Heart left ventricle (tissue), 16 donors: ENCODE measurements around the gene EPB41L2. TPM values are rescaled to one million over a fixed set of nuclear protein-coding genes. Genes with fewer than 3 reads are reported as not detected.

Source experiments
- ATAC-seq, 4 donors: fragments of 200-7000 bp; cut with Tn5 transposase; one replicate each; pipeline ENCODE4 v1.9.1; 2020 to 2022; ENCODE audit warnings: moderate library complexity in 4 of 4, mild to moderate bottlenecking in 3 of 4, moderate number of reproducible peaks in 1 of 4
- DNase-seq, 5 donors: peaks; one replicate each; pipeline ENCODE4 v3.0.0-alpha.2; 2020
- H3K27ac ChIP-seq, 12 donors: fragments of 200-600 bp; sonication (generic) in 4 of 12; one replicate each; pipeline versions ENCODE4 v1.5.0 to v1.8.0; 2016 to 2022; ENCODE audit warnings: mild to moderate bottlenecking in 2 of 12
- H3K27me3 ChIP-seq, 9 donors: fragments of 200-600 bp; sonication (generic) in 2 of 9; one replicate each; pipeline versions ENCODE4 v1.5.1 to v1.8.0; 2016 to 2022; ENCODE audit warnings: mild to moderate bottlenecking in 3 of 9
- H3K36me3 ChIP-seq, 9 donors: fragments of 200-600 bp; sonication (generic) in 2 of 9; one replicate each; pipeline versions ENCODE4 v1.5.0 to v1.8.0; 2018 to 2022; ENCODE audit warnings: mild to moderate bottlenecking in 2 of 9
- H3K4me1 ChIP-seq, 12 donors: fragments of 200-600 bp; sonication (generic) in 4 of 12; one replicate each; pipeline versions ENCODE4 v1.5.0 to v1.8.0; 2016 to 2022; ENCODE audit warnings: mild to moderate bottlenecking in 3 of 12
- H3K4me3 ChIP-seq, 12 donors: fragments of 200-600 bp; sonication (generic) in 4 of 12; one replicate each; pipeline versions ENCODE4 v1.5.0 to v1.8.0; 2017 to 2022; ENCODE audit warnings: mild to moderate bottlenecking in 9 of 12, moderate library complexity in 4 of 12
- H3K9me3 ChIP-seq, 12 donors: fragments of 200-600 bp; sonication (generic) in 4 of 12; one replicate each; pipeline versions ENCODE4 v1.5.0 to v1.8.0; 2016 to 2022; ENCODE audit warnings: mild to moderate bottlenecking in 1 of 12
- POLR2A ChIP-seq, 2 donors: fragments of 450-650 bp; IDR thresholded peaks; one replicate each; pipeline ENCODE4 v1.6.1; 2017; ENCODE audit warnings: antibody characterized with exemption in 2 of 2, mild to moderate bottlenecking in 2 of 2, moderate library complexity in 2 of 2
- WGBS, 4 donors: extraction: QIAGEN DNeasy Blood & Tissue Kit in 2 of 4; methylation state at CpG; one replicate each; pipeline versions ENCODE4 v1.1.5 to v1.1.7; 2013 to 2018; 5-methylcytosine and 5-hydroxymethylcytosine counted together
- intact Hi-C, 10 donors: fragments of 100-400 bp; cut with DNase I; formaldehyde crosslinking; loops; one replicate each; pipeline versions ENCODE4 v1.11.1 to v1.14.2; 2022
- polyA plus RNA-seq, 2 donors: library from polyadenylated mRNA; stranded (reverse); fragments of 200-250 nt; gene quantifications; one replicate each; pipeline ENCODE4 v1.2.3, GENCODE V29; 2013
- total RNA-seq, 9 donors: library from RNA; depleted of rRNA in 2 of 9; stranded (reverse); fragments of >200 nt in 2 of 9; fragmentation: NEBNext Ultra II Directional in 3 of 9; extraction: Animal tissue kit (Norgen Biotek cat#: 25700) in 3 of 9; gene quantifications; one replicate each; pipeline versions ENCODE4 v1.1.0 to v1.2.4, GENCODE V29; 2016 to 2023
- TF ChIP-seq, protein P1 (sequence below), 12 donors: fragments of 200-600 bp; sonication (generic) in 4 of 12; IDR thresholded peaks; one replicate each; pipeline versions ENCODE4 v1.5.0 to v1.8.0; 2018 to 2022; ENCODE audit warnings: antibody characterized with exemption in 12 of 12, mild to moderate bottlenecking in 5 of 12
- donor health status: ischemic (EF 13 %, LVEDD 7.1; RV severe dilation, severe dysfunction).
- donor health status: healthy with polysubstance abuse.
- donor health status: DM: no; HTN: yes; CAD: no.
- donor health status: DM: no; HTN: no; CAD: no.
- donor health status: ischemic (EF 25% LVEDD 6.9; RV normal size, moderate dysfunction).
- donor health status: ischemic (EF 25% LVEDD 5.7; RV mildly dilated, moderate dysfunction).
- donor health status: healthy.
- donor health status: DM: yes; HTN: yes; CAD: no.
- donor health status: ischemic (EF 35%, LVEDD 5.7; RV mildly dilated, moderate dysfunction).
- donor health status: nonischemic (EF 11% LVEDD 7.7; RV severe dilation, severe dysfunction).
- donor health status: DM: yes; HTN: yes; CAD: no.
- donor health status: PGD.
- donor health status: ischemic (EF 29% LVEDD 5.4; RV normal size, mild dysfunction).
- donor health status: nonischemic (EF 23%, LVEDD 6.1; RV moderate dilation, normal function).

EPB41L2 gene
- total and polyA plus RNA-seq, 11 donors: 21.3 to 115 (median 51.9) TPM

DNA sequence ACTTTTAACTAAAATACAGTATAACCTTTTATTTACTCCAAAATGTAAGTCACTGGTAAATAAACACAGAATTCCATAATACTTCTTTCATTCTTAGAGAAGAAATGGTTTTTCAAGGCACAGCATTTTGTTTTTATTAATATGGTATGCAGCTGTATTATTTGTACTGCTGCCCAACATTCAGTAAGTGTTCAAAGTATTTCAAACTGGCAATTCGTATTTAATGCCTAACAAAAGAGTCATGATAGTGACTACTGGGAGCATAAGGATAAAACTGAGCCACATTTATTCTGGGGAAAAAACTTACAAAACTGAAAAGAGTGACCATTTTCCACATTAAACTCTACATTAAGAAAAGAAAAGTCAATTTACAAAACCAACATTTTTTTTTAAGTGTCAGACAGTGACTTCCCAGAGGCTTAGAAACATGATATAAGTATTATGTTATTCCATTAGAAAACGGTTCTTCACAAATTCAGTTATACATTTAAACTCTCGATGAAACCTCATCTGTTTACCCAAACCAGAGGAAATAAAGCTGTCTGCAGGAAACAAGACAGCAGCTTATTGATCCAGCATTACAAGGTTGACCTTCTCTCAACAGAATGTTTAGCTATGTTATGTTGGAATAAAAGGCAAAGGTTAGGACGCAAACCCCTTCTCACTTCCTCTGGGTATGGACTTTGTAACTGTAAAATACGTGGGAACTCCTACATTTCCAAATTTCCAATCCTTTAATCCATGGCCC lies 24.3 kb downstream of the EPB41L2 start:
- H3K9me3 ChIP-seq: no peaks in the 10 kb centered on the region
- H3K4me3 ChIP-seq: no peak overlapping the region
- H3K27me3 ChIP-seq: no peaks in the 10 kb centered on the region
- no peaks in the 10 kb centered on the region for H3K36me3 ChIP-seq
- H3K27ac ChIP-seq: peak overlapping the region in 4 of 12 donors; percentile 8 to 43 (median 26)
- ATAC-seq (no peak), DNase-seq (no peak)
- H3K4me1 ChIP-seq: peaks cover 0 to 36% (median 5%) of the 10 kb centered on the region in 12 donors
- intact Hi-C loops: no loop called here
- WGBS, 4 donors: 55 to 72% (median 62%) methylated on average over 5 of the region's 5 CpGs
- TF ChIP-seq POLR2A (IDR thresholded peaks at IDR 0.05): no peak
- TF ChIP-seq, protein P1, sequence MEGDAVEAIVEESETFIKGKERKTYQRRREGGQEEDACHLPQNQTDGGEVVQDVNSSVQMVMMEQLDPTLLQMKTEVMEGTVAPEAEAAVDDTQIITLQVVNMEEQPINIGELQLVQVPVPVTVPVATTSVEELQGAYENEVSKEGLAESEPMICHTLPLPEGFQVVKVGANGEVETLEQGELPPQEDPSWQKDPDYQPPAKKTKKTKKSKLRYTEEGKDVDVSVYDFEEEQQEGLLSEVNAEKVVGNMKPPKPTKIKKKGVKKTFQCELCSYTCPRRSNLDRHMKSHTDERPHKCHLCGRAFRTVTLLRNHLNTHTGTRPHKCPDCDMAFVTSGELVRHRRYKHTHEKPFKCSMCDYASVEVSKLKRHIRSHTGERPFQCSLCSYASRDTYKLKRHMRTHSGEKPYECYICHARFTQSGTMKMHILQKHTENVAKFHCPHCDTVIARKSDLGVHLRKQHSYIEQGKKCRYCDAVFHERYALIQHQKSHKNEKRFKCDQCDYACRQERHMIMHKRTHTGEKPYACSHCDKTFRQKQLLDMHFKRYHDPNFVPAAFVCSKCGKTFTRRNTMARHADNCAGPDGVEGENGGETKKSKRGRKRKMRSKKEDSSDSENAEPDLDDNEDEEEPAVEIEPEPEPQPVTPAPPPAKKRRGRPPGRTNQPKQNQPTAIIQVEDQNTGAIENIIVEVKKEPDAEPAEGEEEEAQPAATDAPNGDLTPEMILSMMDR (IDR thresholded peaks at IDR 0.05): no peak

DNA sequence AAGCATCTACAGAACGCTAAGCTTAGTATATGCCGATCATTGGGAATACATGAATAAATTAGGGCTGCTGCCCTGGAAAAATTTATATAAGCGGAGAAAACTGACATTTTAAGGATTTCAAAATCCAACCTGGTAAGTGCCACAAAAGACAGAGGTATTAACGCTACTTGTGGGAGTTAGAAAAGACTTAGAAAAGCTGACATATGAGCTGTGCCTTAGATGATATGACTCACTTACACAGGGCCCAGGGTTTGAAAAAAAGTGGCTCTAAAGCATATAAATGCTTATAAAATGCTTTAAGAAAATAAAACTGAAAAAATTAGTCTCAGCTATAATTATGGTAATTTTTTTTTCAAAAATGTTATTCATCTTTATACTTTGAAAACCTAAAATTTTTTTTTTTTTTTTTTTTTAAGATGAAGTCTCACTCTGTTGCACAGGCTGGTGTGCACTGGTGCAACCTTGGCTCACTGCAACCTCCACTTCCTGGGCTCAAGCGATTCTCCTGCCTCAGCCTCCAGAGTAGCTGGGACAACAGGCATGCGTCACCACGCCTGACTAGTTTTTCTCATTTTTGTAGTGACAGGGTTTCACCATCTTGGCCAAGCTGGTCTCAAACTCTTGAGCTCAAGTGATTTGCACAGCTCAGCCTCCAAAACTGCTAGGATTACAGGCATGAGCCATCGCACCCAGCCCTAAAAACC lies 25.7 kb downstream of the EPB41L2 start:
- Histone ChIP-seq H3K27me3 (no peaks in the 10 kb centered on the region), H3K4me1 (peaks cover 0 to 36% (median 5%) of the 10 kb centered on the region in 12 donors), H3K9me3 (no peaks in the 10 kb centered on the region), H3K4me3 (no peak overlapping the region), H3K36me3 (no peaks in the 10 kb centered on the region), H3K27ac (no peak overlapping the region)
- TF ChIP-seq, protein P1 (IDR thresholded peaks at IDR 0.05): no peak
- TF ChIP-seq POLR2A (IDR thresholded peaks at IDR 0.05): no peak
- DNase-seq: no peak
- WGBS, 4 donors: 84 to 90% (median 85%) methylated on average over 8 of the region's 8 CpGs
- no peak for ATAC-seq
- intact Hi-C loops: no loop called here

DNA sequence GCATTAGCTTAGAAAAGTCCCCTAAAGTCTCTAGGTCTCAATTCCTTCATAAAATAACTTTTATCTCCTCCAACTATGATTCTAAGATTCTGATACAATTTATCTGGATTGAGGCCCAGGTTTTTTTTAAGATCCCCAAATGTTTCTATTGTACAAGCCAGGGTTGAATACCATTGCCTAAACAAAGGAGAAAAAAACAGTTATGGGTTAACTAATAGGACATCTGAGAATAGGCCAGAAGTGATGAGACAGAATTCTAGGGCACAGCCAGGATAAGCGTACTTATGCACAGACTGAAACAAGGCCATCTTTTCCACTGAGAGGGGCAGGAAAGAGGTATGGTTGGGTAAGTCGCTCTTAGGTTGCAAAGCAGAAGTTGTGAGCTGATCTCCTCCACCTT lies 26.4 kb downstream of the EPB41L2 start:
- no peaks in the 10 kb centered on the region for H3K36me3 ChIP-seq
- TF ChIP-seq POLR2A (IDR thresholded peaks at IDR 0.05): no peak
- TF ChIP-seq, protein P1 (IDR thresholded peaks at IDR 0.05): no peak
- H3K27ac ChIP-seq: no peak overlapping the region
- no peaks in the 10 kb centered on the region for H3K9me3 ChIP-seq
- H3K4me1 ChIP-seq: peaks cover 0 to 30% (median 5%) of the 10 kb centered on the region in 12 donors
- WGBS, 4 donors: 84 to 91% (median 87%) methylated on average over 2 of the region's 2 CpGs
- DNase-seq (no peak), ATAC-seq (no peak)
- no peak overlapping the region for H3K4me3 ChIP-seq
- intact Hi-C loops: no loop called here
- H3K27me3 ChIP-seq: no peaks in the 10 kb centered on the region

DNA sequence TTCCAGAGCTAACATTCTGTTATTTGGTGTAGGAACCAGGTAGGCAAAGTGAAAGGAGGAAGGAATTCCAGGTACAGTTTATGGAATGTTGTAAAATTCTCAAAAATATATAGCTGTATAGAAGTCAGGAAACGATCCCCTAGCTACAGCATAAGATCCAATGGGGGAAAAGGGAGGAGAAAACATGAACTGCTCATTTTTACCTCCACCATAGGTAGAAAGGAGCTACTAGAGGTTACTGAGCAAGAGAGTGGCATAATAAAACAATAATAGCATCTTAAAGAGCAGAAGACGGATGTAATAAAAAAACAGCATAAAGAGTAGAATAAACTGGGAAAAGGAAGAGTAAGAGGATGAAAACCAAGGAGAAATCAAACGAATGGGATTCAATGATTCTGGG lies 26.9 kb downstream of the EPB41L2 start:
- H3K9me3 ChIP-seq: no peaks in the 10 kb centered on the region
- DNase-seq (no peak), ATAC-seq (no peak)
- TF ChIP-seq POLR2A (IDR thresholded peaks at IDR 0.05): no peak
- TF ChIP-seq, protein P1 (IDR thresholded peaks at IDR 0.05): no peak
- no peak overlapping the region for H3K4me3 ChIP-seq
- no peaks in the 10 kb centered on the region for H3K27me3 ChIP-seq
- 87 to 94% (median 91%) methylated on average over 3 of the region's 3 CpGs for WGBS, 4 donors
- intact Hi-C loops: no loop called here
- no peak overlapping the region for H3K27ac ChIP-seq
- H3K4me1 ChIP-seq: peaks cover 0 to 26% (median 5%) of the 10 kb centered on the region in 12 donors
- H3K36me3 ChIP-seq: no peaks in the 10 kb centered on the region
